ENCODE results near the gene INSYN1. TPM values are rescaled to one million over a fixed set of nuclear protein-coding genes. Genes with fewer than 3 reads are reported as not detected.
"Not testable (repeated sequence)": the region's sequence is repeated elsewhere in the genome, so short reads cannot be mapped to it uniquely, and the experiment has no call there.

INSYN1 gene
- total RNA-seq, 2 experiments from 2014 or later = not detected

- H3K27ac Mint-ChIP-seq; H3K36me3 Mint-ChIP-seq (ENCODE audit: low read depth); H3K9me3 Mint-ChIP-seq (ENCODE audit: insufficient read depth); H3K4me3 Mint-ChIP-seq; ATAC-seq; POLR2A ChIA-PET; H3K4me1 Mint-ChIP-seq (ENCODE audit: low read depth); DNase-seq: not testable (repeated sequence)
- H3K27me3 Mint-ChIP-seq (ENCODE audit: low read depth) = peaks cover 18% of the 10 kb centered on the region
- CTCF ChIA-PET = interaction anchor here (0.6 to 5.0 kb wide), 35 partner anchors 8 to 495 kb away, joined by 3 to 59 read pairs (median 4); partner anchors contain the start of gene CD276
Observed at GRCh38 chr15:73704142-73704868, 48.8 kb downstream of the INSYN1 start.

GRCh38 chr15:73703601-73704000, 49.5 kb downstream of the INSYN1 start:
- H3K4me3 Mint-ChIP-seq; DNase-seq; POLR2A ChIA-PET; H3K9me3 Mint-ChIP-seq (ENCODE audit: insufficient read depth); ATAC-seq; H3K4me1 Mint-ChIP-seq (ENCODE audit: low read depth); H3K27ac Mint-ChIP-seq; H3K36me3 Mint-ChIP-seq (ENCODE audit: low read depth): not testable (repeated sequence)
- peaks cover 23% of the 10 kb centered on the region for H3K27me3 Mint-ChIP-seq (ENCODE audit: low read depth)
- CTCF ChIA-PET = interaction anchor here (1.2 to 5.0 kb wide), 6 partner anchors 12 to 461 kb away, joined by 3 to 59 read pairs (median 16); no protein-coding TSS in a partner anchor

- ATAC-seq; H3K36me3 Mint-ChIP-seq (ENCODE audit: low read depth); H3K27ac Mint-ChIP-seq; H3K9me3 Mint-ChIP-seq (ENCODE audit: insufficient read depth); POLR2A ChIA-PET; H3K4me3 Mint-ChIP-seq; DNase-seq: not testable (repeated sequence)
- H3K27me3 Mint-ChIP-seq (ENCODE audit: low read depth) = peaks cover 27% of the 10 kb centered on the region
- CTCF ChIA-PET = interaction anchor here (1.2 to 10.0 kb wide), 2 partner anchors 25 to 68 kb away, joined by 4 to 228 read pairs; partner anchors contain the start of gene NPTN
- H3K4me1 Mint-ChIP-seq (ENCODE audit: low read depth) = peaks cover 11% of the 10 kb centered on the region
Observed at GRCh38 chr15:73702311-73703239, 50.6 kb downstream of the INSYN1 start.

DNA sequence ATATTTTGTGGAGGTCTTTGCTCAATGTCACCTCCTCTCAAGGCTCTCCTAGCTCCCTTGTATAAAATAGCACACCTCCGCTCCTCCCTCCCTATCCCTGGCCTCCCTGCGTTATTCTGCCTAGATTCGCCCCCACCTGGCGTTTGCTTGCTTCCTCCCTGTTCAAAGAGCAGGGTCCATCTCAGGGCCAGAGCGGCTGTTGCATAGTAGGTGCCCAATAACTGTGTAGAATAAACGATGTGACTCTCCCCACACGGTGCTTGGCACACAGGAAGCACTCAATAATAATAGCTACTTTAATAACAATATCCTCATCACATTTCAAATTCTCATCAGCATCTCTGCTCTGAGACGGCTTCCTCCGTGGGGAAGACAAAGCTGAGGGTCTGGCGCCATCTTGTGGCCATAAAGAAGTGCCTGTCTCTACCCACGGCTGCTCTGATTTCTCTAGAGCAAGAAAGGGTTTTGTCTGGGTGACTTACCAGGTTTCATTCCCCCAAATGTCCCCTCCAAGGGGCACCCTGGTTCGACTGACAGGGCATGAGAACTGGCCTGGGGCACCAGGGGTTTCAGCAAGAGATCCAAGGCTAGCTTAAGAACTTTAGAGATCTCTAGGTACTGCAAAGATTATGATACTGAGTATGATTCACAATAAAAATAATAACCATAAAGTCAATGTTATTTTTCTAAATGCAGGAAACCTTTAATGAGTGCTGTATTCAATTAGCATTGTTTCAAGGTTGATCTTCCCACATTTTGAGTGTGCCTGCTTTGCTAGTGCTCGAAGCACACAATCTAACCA, 52.9 kb downstream of the INSYN1 start:
- Mint-ChIP-seq H3K4me1 (ENCODE audit: low read depth) (peaks cover 26% of the 10 kb centered on the region), H3K36me3 (ENCODE audit: low read depth) (no peaks in the 10 kb centered on the region), H3K4me3 (no peak overlapping the region), H3K9me3 (ENCODE audit: insufficient read depth) (no peaks in the 10 kb centered on the region), H3K27me3 (ENCODE audit: low read depth) (peaks cover 34% of the 10 kb centered on the region), H3K27ac (no peak overlapping the region)
- CTCF ChIA-PET = interaction anchor here (0.6 to 10.0 kb wide), 42 partner anchors 9 to 1463 kb away, joined by 3 to 228 read pairs (median 4); partner anchors contain the start of gene NPTN
- DNase-seq (peak; percentile 86), ATAC-seq (peak; percentile 66)
- POLR2A ChIA-PET = interaction anchor here (0.6 kb wide), 1 partner anchor 144 kb away, joined by 4 read pairs; no protein-coding TSS in a partner anchor

GRCh38 chr15:73699249-73700040, 53.7 kb downstream of the INSYN1 start:
- POLR2A ChIA-PET = interaction anchor here (0.6 to 1.3 kb wide), 2 partner anchors 63 to 143 kb away, joined by 4 read pairs; no protein-coding TSS in a partner anchor
- Mint-ChIP-seq H3K27me3 (ENCODE audit: low read depth) (peaks cover 40% of the 10 kb centered on the region), H3K4me1 (ENCODE audit: low read depth) (peaks cover 29% of the 10 kb centered on the region), H3K9me3 (ENCODE audit: insufficient read depth) (no peaks in the 10 kb centered on the region), H3K4me3 (no peak overlapping the region), H3K27ac (no peak overlapping the region), H3K36me3 (ENCODE audit: low read depth) (no peaks in the 10 kb centered on the region)
- DNase-seq = no peak
- CTCF ChIA-PET = interaction anchor here (0.6 to 10.0 kb wide), 45 partner anchors 8 to 1462 kb away, joined by 3 to 228 read pairs (median 4); partner anchors contain the start of gene NPTN
- ATAC-seq = no peak

- peaks cover 35% of the 10 kb centered on the region for H3K4me1 Mint-ChIP-seq (ENCODE audit: low read depth)
- ChIA-PET CTCF (interaction anchor here (0.8 to 10.0 kb wide), 8 partner anchors 8 to 210 kb away, joined by 3 to 228 read pairs (median 6); partner anchors contain the start of gene NPTN), POLR2A (interaction anchor here (0.8 to 1.3 kb wide), 2 partner anchors 15 to 61 kb away, joined by 3 read pairs; no protein-coding TSS in a partner anchor)
- H3K9me3 Mint-ChIP-seq (ENCODE audit: insufficient read depth) = no peaks in the 10 kb centered on the region
- no peaks in the 10 kb centered on the region for H3K36me3 Mint-ChIP-seq (ENCODE audit: low read depth)
- H3K27ac Mint-ChIP-seq = no peak overlapping the region
- DNase-seq = peak; percentile 91
- peaks cover 59% of the 10 kb centered on the region for H3K27me3 Mint-ChIP-seq (ENCODE audit: low read depth)
- H3K4me3 Mint-ChIP-seq = peak overlapping the region; percentile 30
- ATAC-seq = peak; percentile 90
Observed at GRCh38 chr15:73697033-73697467, 56.1 kb downstream of the INSYN1 start.

GRCh38 chr15:73696641-73697001, 56.5 kb downstream of the INSYN1 start:
- Mint-ChIP-seq H3K27me3 (ENCODE audit: low read depth) (peaks cover 59% of the 10 kb centered on the region), H3K9me3 (ENCODE audit: insufficient read depth) (no peaks in the 10 kb centered on the region), H3K4me1 (ENCODE audit: low read depth) (peaks cover 35% of the 10 kb centered on the region), H3K4me3 (peak overlapping the region; percentile 30), H3K27ac (no peak overlapping the region), H3K36me3 (ENCODE audit: low read depth) (no peaks in the 10 kb centered on the region)
- DNase-seq (no peak), ATAC-seq (no peak)
- ChIA-PET CTCF (interaction anchor here (0.8 to 10.0 kb wide), 7 partner anchors 8 to 211 kb away, joined by 3 to 228 read pairs (median 4); partner anchors contain the start of gene NPTN), POLR2A (interaction anchor here (1.3 kb wide), 1 partner anchor 14 kb away, joined by 3 read pairs; no protein-coding TSS in a partner anchor)

DNA sequence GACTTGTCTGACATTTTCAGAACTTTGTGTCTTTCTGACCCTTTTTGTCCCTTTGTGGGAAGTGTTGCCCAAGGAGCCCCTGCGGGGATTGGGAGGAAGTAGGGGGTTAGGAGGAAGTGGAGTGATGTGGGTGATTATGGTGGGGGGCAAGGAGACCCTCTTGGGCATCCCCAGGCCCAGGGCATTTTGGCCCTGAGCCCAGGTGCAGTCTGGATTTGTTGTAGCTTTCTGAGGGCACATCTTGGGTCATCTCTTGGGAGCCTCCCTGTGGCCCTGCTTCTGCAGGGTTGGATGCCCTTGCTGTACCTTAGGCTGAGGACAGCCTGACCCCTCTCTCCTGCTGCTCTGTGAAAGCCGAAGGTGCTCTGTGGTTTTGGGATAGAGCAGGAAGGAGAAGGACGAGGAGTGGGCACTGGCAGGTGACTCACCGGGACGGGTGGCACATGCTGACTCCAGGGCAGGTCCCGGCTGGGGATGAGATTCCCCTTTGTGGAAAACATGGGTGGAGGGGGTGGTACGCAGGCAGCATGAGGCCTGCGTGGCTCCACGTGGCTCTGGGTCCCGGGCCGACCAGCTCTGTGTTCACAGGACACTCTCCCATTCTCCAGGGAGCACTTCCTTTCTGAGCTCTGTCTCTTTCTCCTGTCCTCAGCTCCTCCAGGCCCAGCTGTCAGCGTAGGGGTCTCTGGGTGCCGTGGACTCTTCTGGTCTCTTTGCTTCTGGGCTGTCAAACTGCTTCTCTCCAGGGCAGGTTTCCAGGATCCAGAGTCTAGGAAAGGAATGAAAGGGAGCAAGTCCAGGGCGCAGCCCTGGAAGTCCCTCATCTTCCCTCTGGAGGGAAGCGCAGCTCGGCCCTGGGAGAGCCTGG, 57.1 kb downstream of the INSYN1 start:
- ChIA-PET CTCF (interaction anchor here (1.0 to 10.0 kb wide), 8 partner anchors 9 to 211 kb away, joined by 3 to 228 read pairs (median 7); partner anchors contain the start of gene NPTN), POLR2A (interaction anchor here (1.3 kb wide), 1 partner anchor 14 kb away, joined by 3 read pairs; no protein-coding TSS in a partner anchor)
- H3K4me1 Mint-ChIP-seq (ENCODE audit: low read depth) = peaks cover 35% of the 10 kb centered on the region
- no peaks in the 10 kb centered on the region for H3K36me3 Mint-ChIP-seq (ENCODE audit: low read depth)
- ATAC-seq (no peak), DNase-seq (no peak)
- no peak overlapping the region for H3K27ac Mint-ChIP-seq
- no peak overlapping the region for H3K4me3 Mint-ChIP-seq
- H3K9me3 Mint-ChIP-seq (ENCODE audit: insufficient read depth) = no peaks in the 10 kb centered on the region
- H3K27me3 Mint-ChIP-seq (ENCODE audit: low read depth) = peaks cover 59% of the 10 kb centered on the region

- no peak overlapping the region for H3K27ac Mint-ChIP-seq
- no peak overlapping the region for H3K4me3 Mint-ChIP-seq
- POLR2A ChIA-PET = no interaction called here
- CTCF ChIA-PET = interaction anchor here (0.8 to 10.0 kb wide), 5 partner anchors 8 to 60 kb away, joined by 3 to 228 read pairs (median 7); partner anchors contain the start of gene NPTN
- no peaks in the 10 kb centered on the region for H3K36me3 Mint-ChIP-seq (ENCODE audit: low read depth)
- DNase-seq (no peak), ATAC-seq (no peak)
- H3K4me1 Mint-ChIP-seq (ENCODE audit: low read depth) = peaks cover 32% of the 10 kb centered on the region
- peaks cover 48% of the 10 kb centered on the region for H3K27me3 Mint-ChIP-seq (ENCODE audit: low read depth)
- H3K9me3 Mint-ChIP-seq (ENCODE audit: insufficient read depth) = no peaks in the 10 kb centered on the region
Observed at GRCh38 chr15:73694419-73694818, 58.7 kb downstream of the INSYN1 start.
